Testis (tissue), 3 donors: ENCODE data around the gene MYH3. TPM values are rescaled to one million over a fixed set of nuclear protein-coding genes. Genes with fewer than 3 reads are reported as not detected.
A peak's percentile ranks its signal among the peaks of the same experiment; 100 is the strongest.
"Not testable (repeated sequence)": the region's sequence is repeated elsewhere in the genome, so short reads cannot be mapped to it uniquely, and the experiment has no call there.

Source experiments
- DNase-seq: peaks from one replicate; pipeline ENCODE4 v3.0.0-alpha.2; 2019
- H3K27ac ChIP-seq, 2 donors: fragments of 200-600 bp; sonication (generic); one replicate each; pipeline ENCODE4 v1.5.1; 2019
- H3K27me3 ChIP-seq: fragments of 200-600 bp; sonication (generic); one replicate; pipeline ENCODE4 v1.5.1; 2019
- H3K36me3 ChIP-seq: fragments of 200-600 bp; sonication (generic); one replicate; pipeline ENCODE4 v1.5.1; 2017; ENCODE audit warnings: low read depth; ENCODE audit errors: missing control alignments
- H3K4me1 ChIP-seq: fragments of 200-600 bp; sonication (generic); one replicate; pipeline ENCODE4 v1.5.1; 2019
- H3K4me3 ChIP-seq, 2 donors: fragments of 200-600 bp; sonication (generic); one replicate each; pipeline ENCODE4 v1.5.1; 2017 to 2019
- H3K9me3 ChIP-seq: fragments of 200-600 bp; sonication (generic); one replicate; pipeline ENCODE4 v1.5.1; 2017
- POLR2A ChIP-seq: fragments of 450-650 bp; IDR thresholded peaks from one replicate; pipeline ENCODE4 v1.6.1; 2017; ENCODE audit warnings: antibody characterized with exemption, mild to moderate bottlenecking, moderate library complexity
- WGBS, 2 donors: methylation state at CpG; one replicate each; pipeline ENCODE4 v1.1.5; 2018; 5-methylcytosine and 5-hydroxymethylcytosine counted together
- intact Hi-C: fragments of 100-400 bp; cut with DNase I; formaldehyde crosslinking; loops from one replicate; pipeline ENCODE4 v1.15.1; 2023; ENCODE audit warnings: low total_unique reads
- polyA plus RNA-seq: library from polyadenylated mRNA; stranded (reverse); fragments of 350-450 nt; fragmentation: Illumina TruSeq; extraction: RNeasy Lipid Tissue Mini Kit (QIAGEN cat#74804); gene quantifications from one replicate; pipeline ENCODE4 v1.2.3, GENCODE V29; 2014; ENCODE audit warnings: low read depth, low replicate concordance; ENCODE audit not compliant: insufficient read depth
- total RNA-seq, 2 donors: library from RNA; depleted of rRNA; stranded (reverse); fragments of >200 nt; gene quantifications; one replicate each; pipeline ENCODE4 v1.2.3, GENCODE V29; 2016
- TF ChIP-seq, protein P1 (sequence below), 3 experiments: fragments of 450-650 bp in 2 of 3; fragments of 200-600 bp in 1 of 3; sonication (generic) in 1 of 3; IDR thresholded peaks; one replicate each; pipeline ENCODE4 v1.5.1; 2016 to 2019; ENCODE audit warnings: antibody characterized with exemption in 3 of 3, mild to moderate bottlenecking in 2 of 3, moderate library complexity in 1 of 3

The MYH3 gene
- total and polyA plus RNA-seq, 3 donors from 2014 or later = 18.1 to 35.3 (median 19.3) TPM

DNA sequence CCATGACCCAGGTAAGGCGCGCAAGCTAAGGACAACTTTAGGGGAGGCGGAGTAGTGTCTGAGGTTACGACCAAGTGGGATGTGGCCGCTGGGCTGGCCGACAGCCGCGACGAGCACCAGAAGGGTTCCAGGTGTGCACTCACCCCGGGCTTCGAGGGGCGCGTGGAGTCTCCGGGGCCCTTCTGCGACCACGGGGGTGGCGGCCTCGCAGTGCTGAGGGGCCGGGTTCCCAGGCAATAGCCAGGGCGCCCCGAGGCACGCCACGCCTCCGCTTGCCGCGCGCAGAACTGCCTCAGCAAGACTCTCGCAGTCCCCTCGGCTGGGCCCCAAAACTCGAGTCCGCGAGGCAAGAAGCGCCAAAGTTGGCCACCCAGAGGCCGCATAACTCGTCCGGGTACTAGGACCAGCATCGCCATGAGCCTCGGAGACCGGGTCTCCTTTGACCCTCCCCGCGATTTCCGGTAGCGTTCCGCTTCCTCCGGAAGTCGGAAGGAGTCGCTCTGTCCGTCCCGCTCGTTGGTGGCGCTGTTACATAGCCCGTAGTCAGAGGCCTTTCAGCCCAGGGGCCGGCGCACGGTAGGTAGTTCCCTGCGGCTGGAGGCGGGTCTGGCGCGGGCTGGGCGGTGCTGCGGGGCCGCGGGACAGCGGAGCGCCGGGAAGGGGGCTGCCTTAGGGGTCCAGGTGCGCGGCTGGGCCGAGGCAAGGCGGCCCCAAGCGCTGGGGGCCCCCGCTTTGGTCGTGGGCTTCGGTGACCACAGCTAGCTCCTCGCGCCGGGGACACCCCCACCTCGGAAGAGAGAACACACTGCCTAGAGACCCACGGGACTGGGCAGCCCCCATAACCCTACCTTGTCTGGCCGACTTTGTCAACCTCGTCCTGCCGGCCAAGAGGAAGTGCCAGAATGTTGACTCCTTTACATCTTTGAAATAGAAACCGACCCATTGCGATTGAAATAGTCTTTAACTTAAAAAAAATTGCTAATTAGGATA lies 40.3 kb upstream of the MYH3 start, which contains the start of the genes ADPRM and SCO1:
ADPRM (plus strand) TSS at position 503 of the 990 bp plus-strand sequence. CDS start 7,333 bp downstream, outside the sequence.
SCO1 (minus strand) TSS at position 442 of the 990 bp plus-strand sequence; CDS start at position 416, 26 bp downstream.
- DNase-seq = peak; percentile 97
- H3K36me3 ChIP-seq = no peaks in the 10 kb centered on the region
- intact Hi-C loops = no loop called here
- peaks cover 13% of the 10 kb centered on the region for H3K4me1 ChIP-seq
- WGBS, 2 donors = 1% methylated on average over 21 to 62 of the region's 84 CpGs
- H3K27ac ChIP-seq = peak within 1 kb of the TSS; percentile 86 to 95
- H3K9me3 ChIP-seq = no peaks in the 10 kb centered on the region
- H3K27me3 ChIP-seq = no peaks in the 10 kb centered on the region
- H3K4me3 ChIP-seq = peak within 1 kb of the TSS; percentile 80 to 97
- TF ChIP-seq, protein P1, sequence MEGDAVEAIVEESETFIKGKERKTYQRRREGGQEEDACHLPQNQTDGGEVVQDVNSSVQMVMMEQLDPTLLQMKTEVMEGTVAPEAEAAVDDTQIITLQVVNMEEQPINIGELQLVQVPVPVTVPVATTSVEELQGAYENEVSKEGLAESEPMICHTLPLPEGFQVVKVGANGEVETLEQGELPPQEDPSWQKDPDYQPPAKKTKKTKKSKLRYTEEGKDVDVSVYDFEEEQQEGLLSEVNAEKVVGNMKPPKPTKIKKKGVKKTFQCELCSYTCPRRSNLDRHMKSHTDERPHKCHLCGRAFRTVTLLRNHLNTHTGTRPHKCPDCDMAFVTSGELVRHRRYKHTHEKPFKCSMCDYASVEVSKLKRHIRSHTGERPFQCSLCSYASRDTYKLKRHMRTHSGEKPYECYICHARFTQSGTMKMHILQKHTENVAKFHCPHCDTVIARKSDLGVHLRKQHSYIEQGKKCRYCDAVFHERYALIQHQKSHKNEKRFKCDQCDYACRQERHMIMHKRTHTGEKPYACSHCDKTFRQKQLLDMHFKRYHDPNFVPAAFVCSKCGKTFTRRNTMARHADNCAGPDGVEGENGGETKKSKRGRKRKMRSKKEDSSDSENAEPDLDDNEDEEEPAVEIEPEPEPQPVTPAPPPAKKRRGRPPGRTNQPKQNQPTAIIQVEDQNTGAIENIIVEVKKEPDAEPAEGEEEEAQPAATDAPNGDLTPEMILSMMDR (IDR thresholded peaks at IDR 0.05) = peak in 1 of 3 experiments; percentile 13
- TF ChIP-seq POLR2A = peak; percentile 70

DNA sequence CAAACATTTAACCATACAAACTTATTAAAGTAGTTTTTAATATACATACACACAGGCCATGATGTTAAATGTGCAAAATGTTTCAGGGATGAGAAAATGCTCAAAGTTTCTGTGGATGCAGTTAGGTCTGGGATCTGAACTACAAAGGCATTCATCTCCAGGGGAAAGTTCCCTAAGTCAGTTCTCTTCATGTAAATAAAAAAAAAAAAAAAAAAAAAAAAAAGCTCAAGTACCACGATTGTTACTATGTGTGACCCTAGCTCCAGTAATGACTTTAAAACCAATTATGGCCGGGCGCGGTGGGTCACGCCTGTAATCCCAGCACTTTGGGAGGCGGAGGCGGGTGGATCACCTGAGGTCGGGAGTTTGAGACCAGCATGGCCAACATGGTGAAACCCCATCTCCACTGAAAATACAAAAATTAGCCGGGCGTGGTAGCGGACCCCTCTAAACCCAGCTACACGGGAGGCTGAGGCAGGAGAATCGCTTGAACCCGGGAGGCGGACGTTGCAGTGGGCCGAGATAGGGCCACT lies 38.8 kb upstream of the MYH3 start:
- intact Hi-C loops, H3K9me3 ChIP-seq, H3K27me3 ChIP-seq, DNase-seq, H3K4me3 ChIP-seq, H3K36me3 ChIP-seq, H3K27ac ChIP-seq: not testable (repeated sequence)
- H3K4me1 ChIP-seq = peaks cover 13% of the 10 kb centered on the region
- 59 to 67% methylated on average over 17 of the region's 17 CpGs for WGBS, 2 donors

DNA sequence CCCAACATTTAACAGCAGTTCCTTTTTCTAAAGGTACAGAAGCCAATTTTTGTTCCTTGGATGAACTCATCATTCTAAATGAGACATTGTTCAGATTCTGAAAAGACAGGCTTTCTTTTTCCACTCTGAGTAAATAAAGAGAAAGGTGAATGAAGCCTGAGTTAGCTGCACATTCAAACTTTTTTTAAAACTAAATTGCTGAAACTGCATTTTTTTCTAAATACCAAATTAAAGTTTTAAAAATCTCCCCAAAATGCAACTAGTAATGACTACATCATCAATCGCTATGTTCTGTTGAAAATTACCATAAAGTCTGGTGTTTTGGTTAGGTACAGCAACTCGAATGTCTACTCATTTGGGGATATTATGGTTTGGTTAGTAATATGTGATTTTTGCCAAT lies 30.4 kb upstream of the MYH3 start:
- TF ChIP-seq, protein P1 (IDR thresholded peaks at IDR 0.05) = no peak
- no peak for TF ChIP-seq POLR2A
- WGBS, 2 donors = 88 to 92% methylated on average over 2 of the region's 2 CpGs
- no peak for DNase-seq
- Histone ChIP-seq H3K4me3 (no peak overlapping the region), H3K4me1 (peaks cover 6% of the 10 kb centered on the region), H3K27ac (no peak overlapping the region), H3K36me3 (no peaks in the 10 kb centered on the region), H3K9me3 (no peaks in the 10 kb centered on the region), H3K27me3 (no peaks in the 10 kb centered on the region)
- intact Hi-C loops = no loop called here

DNA sequence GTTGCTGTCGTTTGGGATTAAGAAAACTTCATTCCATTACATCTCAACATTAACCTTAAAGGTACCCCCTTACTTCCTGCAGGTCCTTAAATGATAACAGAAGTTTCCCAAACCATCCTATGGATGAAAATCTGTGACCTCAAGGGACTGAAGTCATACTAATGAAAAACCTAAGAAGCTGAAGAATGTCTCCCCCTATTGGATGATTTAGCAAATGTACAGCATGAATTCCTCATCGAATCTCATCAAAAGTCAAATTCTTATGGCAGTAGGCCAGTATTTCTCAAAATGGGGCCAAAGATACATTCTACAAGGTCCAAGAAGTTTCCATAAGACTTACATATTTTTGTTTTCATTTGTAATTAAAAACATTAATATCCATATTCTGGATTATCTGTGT lies 26.7 kb upstream of the MYH3 start:
- H3K9me3 ChIP-seq = no peaks in the 10 kb centered on the region
- no peak for DNase-seq
- no peaks in the 10 kb centered on the region for H3K36me3 ChIP-seq
- intact Hi-C loops = no loop called here
- WGBS, 2 donors = 53 to 78% methylated on average over 2 of the region's 2 CpGs
- H3K27ac ChIP-seq = no peak overlapping the region
- no peak overlapping the region for H3K4me3 ChIP-seq
- TF ChIP-seq, protein P1 (IDR thresholded peaks at IDR 0.05) = peak in 2 of 3 experiments; percentile 16 to 42
- no peak for TF ChIP-seq POLR2A
- no peaks in the 10 kb centered on the region for H3K27me3 ChIP-seq
- peaks cover 6% of the 10 kb centered on the region for H3K4me1 ChIP-seq

DNA sequence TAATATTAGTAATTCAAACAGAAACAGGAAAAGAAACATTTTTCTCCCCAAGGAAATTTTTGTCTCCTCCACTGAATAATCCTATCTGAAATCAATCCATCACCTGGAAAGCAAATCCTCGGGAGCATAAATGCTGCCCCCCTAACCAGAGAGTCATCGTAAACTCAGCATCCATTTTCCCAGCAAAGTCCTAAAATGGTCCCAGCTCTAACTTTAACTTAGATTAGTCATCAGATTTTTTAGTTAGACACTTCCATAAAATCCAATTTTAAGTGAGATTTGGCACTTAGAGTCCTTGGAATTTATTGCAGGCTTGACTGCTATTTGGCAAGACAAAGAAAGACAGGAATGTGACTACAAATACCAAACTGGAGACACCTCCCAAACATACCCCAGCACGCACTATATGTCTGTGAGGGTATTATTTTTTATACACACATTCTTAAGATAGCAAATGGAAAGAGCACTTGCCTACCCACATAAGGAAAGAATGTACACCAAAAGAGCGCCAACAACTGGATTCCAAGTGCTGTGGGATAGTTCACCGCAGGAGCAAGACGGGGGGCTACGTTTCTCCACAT lies 24.8 kb upstream of the MYH3 start:
- no peaks in the 10 kb centered on the region for H3K36me3 ChIP-seq
- peaks cover 6% of the 10 kb centered on the region for H3K4me1 ChIP-seq
- H3K4me3 ChIP-seq = no peak overlapping the region
- H3K27me3 ChIP-seq = no peaks in the 10 kb centered on the region
- intact Hi-C loops = no loop called here
- 85 to 91% methylated on average over 7 of the region's 7 CpGs for WGBS, 2 donors
- no peak overlapping the region for H3K27ac ChIP-seq
- H3K9me3 ChIP-seq = no peaks in the 10 kb centered on the region
- TF ChIP-seq, protein P1 (IDR thresholded peaks at IDR 0.05) = no peak
- no peak for TF ChIP-seq POLR2A
- DNase-seq = no peak
